ENCODE measurements around the gene ARHGAP10.

DNA sequence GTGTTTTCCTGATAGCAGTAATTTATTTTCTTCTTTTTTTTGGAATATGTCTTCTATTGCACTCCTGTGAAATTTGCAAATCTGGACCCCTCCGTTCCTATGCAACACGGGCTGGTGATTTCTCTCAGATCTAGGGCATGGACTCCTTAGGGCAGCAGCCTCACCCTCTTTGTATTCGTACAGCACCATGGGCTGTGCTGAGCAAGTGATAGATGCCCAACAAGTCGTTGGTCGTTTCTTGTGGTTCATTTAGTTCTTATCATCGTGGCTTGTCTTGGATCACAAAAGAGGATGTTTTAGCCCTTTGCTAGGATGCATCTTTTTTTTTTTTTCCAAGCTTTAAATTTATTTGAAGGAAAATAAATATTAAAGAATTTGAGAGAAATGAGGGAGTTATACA, 82.1 kb downstream of the ARHGAP10 start:
- TF ChIP-seq CTCF (IDR thresholded peaks at IDR 0.05; ENCODE audit: low read length) (no peak), EZH2 (optimal IDR thresholded peaks at IDR 0.05; ENCODE audit: low read depth, low read length) (no peak)

Measured in MM.1S (cell line).